Adrenal gland (tissue), 5 donors: Measurements from ENCODE around the gene SDR39U1.

Source experiments
- POLR2A ChIP-seq, 2 donors: fragments of 450-650 bp; IDR thresholded peaks; one replicate each; pipeline ENCODE4 v1.6.1; 2017; ENCODE audit warnings: antibody characterized with exemption in 2 of 2, mild to moderate bottlenecking in 2 of 2, moderate library complexity in 1 of 2
- TF ChIP-seq, protein P1 (sequence below), 6 experiments: fragments of 450-650 bp in 4 of 6; fragments of 200-600 bp in 2 of 6; sonication (generic) in 1 of 6; IDR thresholded peaks; 1 replicate in 5 of 6; 2 replicates in 1 of 6; pipeline versions ENCODE4 v1.5.1 to v1.8.0; 2016 to 2021; ENCODE audit warnings: antibody characterized with exemption in 6 of 6, mild to moderate bottlenecking in 2 of 6, moderate library complexity in 1 of 6
- donor health status: DM: no; HTN: no; CAD: no.

DNA sequence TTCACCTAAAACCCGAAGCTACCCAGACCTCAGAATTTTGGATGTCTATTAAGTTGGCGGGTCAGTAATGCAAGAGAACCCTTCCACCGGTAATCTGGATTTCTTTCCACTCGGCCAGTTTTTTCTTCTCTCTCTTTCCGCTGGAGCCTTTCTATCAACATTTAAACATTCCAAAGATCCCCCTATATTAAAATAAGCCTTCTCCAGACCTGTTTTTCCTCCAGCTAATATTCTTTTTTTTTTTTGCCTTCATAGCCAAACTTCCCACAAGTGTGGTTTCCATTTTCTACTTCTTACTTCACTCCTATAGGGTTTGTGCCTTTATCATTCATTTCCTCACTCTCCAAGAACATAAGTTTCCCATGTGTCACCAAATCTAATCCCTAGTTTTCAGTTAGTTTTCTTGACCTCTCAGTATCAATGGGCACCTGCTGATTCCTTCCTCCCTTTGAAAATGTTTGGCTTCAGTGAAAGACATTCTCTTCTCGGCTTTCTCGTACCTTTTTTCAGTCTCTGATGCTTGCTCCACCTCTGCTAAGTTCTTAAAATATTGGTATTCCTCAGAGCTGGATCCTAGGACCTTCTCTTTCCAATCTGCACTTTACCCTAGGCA, 583 bp upstream of the SDR39U1 start:
- TF ChIP-seq, protein P1, sequence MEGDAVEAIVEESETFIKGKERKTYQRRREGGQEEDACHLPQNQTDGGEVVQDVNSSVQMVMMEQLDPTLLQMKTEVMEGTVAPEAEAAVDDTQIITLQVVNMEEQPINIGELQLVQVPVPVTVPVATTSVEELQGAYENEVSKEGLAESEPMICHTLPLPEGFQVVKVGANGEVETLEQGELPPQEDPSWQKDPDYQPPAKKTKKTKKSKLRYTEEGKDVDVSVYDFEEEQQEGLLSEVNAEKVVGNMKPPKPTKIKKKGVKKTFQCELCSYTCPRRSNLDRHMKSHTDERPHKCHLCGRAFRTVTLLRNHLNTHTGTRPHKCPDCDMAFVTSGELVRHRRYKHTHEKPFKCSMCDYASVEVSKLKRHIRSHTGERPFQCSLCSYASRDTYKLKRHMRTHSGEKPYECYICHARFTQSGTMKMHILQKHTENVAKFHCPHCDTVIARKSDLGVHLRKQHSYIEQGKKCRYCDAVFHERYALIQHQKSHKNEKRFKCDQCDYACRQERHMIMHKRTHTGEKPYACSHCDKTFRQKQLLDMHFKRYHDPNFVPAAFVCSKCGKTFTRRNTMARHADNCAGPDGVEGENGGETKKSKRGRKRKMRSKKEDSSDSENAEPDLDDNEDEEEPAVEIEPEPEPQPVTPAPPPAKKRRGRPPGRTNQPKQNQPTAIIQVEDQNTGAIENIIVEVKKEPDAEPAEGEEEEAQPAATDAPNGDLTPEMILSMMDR (IDR thresholded peaks at IDR 0.05): no peak
- TF ChIP-seq POLR2A (IDR thresholded peaks at IDR 0.05): no peak
